GM21825 (cell line): ENCODE data around the gene RPL10.

Source experiments
- ATAC-seq: cut with Tn5 transposase; IDR thresholded peaks from one replicate; pipeline ENCODE4 v1.9.1; 2021; ENCODE audit warnings: mild to moderate bottlenecking, moderate library complexity; ENCODE audit not compliant: unreplicated experiment

Gene RPL10

DNA sequence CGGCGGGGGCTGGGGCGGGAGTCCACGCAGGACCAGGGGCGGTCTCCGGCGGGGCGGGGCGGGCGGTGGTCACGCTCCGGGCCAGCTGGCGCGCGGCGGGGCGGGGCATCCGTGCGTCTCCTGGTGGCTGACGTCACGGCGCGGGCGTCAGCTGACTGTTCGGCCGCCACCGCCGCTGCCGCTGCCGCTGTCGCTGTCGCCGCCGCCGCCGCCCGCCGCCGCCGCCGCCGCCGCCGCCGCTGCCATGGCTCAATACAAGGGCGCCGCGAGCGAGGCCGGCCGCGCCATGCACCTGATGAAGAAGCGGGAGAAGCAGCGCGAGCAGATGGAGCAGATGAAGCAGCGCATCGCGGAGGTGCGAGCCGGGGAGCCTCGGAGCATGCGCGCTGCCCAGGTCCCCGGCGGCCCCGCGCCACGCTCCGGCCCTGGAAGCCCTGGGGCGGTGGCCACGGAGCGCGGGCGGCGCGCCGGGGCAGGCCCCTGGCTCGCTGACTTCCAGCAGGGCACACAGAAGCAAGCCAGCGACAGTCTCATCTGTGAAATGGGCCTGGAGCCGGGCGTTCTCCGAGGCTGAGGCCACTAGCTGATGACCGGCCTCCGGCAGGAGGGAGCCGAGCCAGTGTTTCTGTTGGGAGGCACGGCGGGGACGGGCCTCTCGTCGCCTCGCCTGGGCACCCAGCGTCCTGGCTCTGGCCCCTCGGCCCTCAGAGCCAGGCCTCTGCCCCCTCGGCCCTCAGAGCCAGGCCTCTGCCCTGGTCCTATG lies 46.0 kb downstream of the RPL10 start, which contains the start of gene FAM50A:
TSS of gene FAM50A (plus strand) at position 150 of the 763 bp plus-strand sequence. CDS start at position 245, 95 bp downstream.
- ATAC-seq, result peak; percentile 74

DNA sequence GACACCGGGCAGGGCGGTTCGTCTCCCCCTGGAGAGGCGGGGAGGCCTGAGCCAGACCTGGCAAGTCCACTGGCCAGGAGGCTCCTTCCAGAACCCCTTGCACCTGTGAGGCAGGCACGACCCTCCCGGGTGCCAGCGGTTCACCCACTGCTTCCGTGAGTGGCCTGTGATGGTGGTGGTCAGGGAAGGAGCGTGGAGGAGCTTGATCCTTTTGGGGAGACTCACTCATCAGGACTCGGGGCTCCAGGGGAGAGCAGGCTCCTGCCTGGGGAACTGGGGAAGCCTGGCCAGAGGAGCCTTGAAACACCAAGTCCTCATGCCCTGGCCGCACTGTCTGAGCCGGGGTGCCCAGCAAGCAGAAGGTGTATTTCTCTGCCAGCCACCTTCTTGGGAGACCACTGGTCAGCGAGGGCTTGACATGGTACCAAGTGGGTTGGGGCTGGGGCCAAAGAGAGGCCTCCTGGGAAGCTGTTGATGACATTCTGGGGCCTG lies 46.6 kb downstream of the RPL10 start:
- no peak for ATAC-seq

GRCh38 chrX:154445776-154446175 lies 47.6 kb downstream of the RPL10 start:
- no peak for ATAC-seq

DNA sequence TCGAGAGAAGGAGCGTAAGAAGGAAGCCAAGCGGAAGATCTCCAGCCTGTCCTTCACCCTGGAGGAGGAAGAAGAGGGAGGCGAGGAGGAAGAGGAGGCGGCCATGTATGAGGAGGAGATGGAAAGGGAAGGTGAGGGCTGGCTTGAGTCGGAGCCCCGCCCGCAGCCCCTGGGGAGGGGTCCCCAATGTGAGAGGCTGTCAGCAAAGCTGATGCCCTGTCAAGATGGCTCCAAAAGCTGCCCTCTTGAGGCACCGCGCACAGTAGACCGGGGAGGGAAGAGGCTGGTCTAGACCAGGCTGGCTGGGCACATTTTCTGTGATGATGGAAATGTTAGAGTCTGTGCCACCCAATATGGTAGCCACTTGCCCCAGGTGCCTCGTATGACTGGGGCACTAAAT lies 48.3 kb downstream of the RPL10 start:
- no peak for ATAC-seq

- no peak for ATAC-seq
These were observed 50.3 kb downstream of the RPL10 start for GRCh38 chrX:154448484-154448883.

GRCh38 chrX:154449618-154450017 lies 51.4 kb downstream of the RPL10 start:
- no peak for ATAC-seq

- ATAC-seq, result no peak
These were observed 52.1 kb downstream of the RPL10 start for GRCh38 chrX:154450312-154450711.
